ENCODE data around the gene IGSF8.

The IGSF8 gene

DNA sequence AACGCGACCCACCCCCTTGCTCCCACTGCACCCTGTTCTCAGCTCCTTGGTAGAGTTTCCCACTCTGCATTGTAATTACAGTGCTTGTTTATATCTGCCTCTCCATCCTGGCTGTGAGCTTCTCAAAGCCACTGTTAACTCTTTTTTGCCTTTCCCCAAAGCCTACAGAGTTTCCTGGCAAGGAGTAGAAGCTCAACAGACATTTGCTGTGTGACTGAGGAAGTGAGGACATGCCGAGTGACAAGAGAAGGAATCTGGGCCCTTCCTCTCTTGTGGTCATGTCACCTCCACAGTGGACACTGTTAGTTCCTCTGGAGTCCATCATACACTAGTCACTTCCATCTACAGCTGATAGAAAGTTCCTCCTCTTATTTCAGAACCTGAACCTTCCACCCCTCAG lies 6.1 kb upstream of the IGSF8 start:
- peak in 3 of 14 donors; percentile 10 to 75 (median 28) for DNase-seq

DNA sequence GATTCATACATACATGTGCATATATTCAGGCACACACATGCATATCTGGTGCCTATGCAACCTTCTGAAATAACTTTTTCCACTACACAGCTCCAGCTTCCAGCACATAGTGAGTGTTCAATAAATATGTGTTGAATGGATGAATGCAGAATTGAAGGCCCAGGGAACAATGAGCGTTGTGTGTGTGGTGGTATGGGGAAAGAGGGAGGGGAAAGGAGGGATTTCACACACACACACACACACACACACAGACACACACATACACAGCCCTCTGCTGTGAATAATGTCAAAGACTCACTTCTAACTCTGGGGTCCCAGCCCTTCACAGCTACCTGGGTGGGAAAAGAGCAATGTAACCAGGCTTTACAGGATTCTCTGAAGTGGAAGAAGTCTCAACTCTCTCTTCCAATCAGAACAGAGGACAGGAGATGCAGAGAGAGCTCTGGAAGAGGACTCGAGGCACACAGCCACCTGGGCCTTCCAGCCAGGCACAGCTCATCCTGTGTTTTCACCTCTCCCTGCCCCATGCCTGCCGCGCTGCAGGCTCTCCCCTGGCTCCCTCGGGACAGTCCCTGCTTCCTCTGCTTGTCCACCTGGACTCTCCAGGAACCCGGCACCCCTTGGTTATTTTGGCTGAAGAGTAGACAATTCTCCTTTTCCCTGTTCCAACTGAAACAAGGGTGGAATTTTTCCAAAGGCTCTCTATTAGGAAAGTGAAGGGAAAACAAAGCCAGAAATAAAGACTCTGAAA lies 5.4 kb upstream of the IGSF8 start:
- peak in 4 of 14 donors; percentile 16 to 80 (median 47) for DNase-seq

DNA sequence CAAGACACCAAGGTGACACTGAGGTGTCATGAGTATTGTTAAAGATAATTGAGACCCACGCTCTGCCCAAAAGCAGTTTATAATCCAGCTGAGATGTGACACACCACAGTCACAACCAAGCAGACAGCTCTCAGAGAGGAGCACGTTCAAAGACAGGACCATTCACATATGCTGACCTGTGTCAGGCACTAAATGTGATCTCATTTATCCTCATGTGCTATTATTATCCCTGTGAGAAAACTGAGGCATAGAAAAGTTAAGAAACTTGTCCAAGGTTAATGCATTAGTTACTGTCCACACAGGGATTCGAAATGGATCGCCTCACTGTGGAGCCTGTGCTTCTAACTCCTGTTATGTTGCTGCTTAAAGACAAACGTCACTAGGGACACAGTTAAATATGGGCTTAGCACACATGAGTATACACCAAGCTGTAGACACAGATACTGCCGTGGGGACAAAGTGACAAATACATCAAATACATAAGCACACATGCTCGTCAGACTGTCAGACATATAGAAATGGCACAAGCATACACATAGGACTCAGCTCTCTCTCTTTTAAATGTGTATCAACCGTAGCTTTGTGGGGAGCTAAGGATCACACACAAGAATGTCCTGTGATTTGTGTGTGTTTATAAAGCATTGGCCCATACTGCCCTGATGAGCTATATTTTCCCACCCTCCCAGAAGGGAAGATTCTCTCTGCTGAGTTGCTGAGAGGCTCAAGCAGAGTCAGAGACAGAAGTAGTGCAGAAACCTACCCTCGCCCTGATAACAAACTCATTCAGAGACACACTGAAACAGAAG lies 3.5 kb upstream of the IGSF8 start:
- DNase-seq, result peak in 3 of 14 donors; percentile 35 to 55 (median 50)

DNA sequence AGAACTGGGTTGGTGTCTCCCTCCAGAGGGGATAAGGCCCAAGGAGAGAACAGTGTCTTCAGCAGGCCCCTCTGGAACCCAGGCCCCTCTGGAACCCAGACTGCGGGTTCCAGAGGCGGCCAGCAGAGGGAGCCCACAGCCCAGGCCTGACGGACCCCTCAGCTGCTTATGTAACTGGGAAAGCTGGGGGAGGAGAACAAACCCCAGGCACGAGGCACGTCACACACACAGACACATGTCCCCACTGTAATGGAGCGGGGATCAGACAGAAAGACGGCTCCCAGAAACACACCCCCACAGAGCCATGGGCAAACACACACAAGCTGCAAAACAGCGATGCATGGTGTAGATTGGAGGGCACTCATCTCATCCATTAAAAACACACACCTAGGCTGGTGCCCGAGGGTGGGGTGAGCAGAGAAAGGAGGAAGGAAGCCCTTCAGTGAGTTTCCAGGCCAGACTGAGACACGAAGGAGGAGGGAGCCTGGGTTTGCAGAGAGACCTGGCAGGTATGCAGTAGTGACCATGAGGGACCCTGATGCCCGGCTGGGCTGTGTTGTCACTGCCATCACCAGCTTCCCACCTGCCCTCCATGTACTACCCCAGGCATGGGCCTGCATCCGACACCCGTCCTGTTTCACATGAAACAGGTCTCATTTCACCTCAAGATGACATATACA lies 2.8 kb upstream of the IGSF8 start:
- peak; percentile 47 to 92 (median 80) for DNase-seq

DNA sequence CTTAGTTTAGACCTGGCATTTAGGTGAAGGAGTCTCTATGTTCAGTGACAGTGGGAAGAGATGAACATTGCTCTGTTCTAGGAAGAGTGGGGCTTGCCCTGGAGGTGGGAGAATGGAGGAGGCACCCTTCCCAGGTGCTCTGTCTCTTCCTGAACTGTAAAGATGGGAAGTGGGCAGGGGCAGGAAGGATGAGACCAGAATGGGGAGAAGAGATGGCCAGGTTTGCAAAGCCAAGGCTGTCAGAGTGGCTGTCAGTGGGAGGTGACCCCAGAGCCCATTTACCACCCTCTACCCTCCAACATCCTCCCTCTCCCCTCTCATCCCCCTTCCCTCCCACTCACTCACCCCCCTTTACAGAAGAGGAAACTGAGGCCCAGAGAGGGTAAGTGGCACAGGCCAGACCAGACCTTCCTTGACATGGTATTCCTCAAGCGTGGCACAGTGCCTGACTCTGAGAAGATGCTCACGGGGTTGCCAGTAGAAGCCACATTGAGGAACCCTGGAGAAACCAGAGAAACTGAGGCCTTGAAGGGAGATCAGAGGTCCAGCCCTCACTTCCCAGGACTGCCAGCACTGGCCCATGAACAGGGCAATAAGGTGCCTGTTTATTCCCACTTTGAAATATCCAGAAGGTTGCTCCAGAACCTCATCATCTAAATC lies 1.4 kb upstream of the IGSF8 start:
- no peak for DNase-seq

DNA sequence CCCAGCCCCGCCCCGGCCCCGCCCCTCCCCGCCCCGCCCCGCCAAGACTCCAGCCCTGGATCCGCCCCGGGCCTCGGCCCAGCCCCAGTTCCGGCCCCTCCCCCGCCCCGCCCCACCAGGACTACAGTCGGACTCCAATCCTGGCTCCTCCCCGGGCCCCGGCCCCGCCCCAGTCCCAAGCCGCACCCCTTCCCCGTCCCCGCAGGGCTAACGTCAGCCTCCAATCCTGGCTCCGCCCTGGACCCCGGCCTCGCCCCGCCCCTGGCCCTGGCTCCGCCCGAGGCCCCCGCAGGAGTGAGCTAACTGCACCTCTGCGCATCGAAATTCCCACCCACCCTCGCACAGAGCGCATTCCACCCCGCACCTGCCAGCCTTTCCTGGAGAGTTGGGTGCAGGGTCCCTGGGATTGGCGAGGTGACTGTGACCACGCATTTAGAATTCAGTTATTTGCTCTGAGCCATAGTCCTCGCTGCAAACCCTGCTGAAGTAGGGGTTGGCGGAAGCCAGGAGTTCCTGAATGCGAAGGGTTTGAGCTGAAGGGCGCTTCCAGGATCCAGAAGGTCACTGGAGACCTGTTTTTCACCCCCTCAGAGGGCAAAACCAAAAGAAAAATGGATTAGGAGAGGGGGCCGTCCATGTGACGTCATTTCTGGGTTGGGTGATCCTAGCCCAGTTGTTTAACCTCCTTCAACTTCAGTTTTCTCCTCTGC lies 588 bp upstream of the IGSF8 start:
- DNase-seq, result peak; percentile 81 to 99 (median 95)

DNA sequence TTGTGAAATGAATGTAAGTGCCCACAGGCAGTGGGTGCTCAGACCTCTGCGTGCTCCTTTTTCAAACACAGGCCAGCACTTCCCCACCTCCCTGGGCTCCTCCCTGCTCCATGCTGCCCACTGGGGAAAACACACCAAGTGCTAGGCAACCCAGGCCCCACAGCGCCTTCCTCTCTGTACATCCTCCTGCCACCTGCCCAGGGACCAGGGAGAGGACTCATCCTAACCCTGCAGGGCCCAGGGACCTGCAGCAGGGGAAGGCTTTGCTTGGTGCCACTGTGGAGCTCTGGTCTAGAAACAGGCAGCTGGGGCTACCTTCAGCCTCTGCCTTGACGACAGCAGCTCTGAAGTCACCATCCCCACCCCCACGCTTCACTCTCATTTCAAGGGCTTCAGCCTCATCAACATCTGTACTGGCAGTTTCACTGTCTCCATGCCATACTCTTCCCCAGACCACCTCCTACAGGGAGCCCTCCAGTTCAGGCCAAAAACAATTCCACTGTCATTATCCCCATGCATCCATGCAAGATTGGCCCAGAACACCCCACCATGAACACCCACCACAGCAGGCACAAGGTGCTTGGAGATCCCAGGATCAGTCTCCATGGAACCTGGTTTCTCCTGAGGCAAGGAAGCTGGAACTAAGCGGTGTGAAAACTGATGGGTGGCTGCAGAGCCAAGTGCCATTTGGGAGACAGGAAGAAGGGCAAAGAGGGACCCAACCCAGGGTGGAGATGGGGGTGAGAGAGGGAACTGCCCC lies 1.1 kb downstream of the IGSF8 start:
- peak in 3 of 14 donors; percentile 42 to 53 (median 51) for DNase-seq

DNA sequence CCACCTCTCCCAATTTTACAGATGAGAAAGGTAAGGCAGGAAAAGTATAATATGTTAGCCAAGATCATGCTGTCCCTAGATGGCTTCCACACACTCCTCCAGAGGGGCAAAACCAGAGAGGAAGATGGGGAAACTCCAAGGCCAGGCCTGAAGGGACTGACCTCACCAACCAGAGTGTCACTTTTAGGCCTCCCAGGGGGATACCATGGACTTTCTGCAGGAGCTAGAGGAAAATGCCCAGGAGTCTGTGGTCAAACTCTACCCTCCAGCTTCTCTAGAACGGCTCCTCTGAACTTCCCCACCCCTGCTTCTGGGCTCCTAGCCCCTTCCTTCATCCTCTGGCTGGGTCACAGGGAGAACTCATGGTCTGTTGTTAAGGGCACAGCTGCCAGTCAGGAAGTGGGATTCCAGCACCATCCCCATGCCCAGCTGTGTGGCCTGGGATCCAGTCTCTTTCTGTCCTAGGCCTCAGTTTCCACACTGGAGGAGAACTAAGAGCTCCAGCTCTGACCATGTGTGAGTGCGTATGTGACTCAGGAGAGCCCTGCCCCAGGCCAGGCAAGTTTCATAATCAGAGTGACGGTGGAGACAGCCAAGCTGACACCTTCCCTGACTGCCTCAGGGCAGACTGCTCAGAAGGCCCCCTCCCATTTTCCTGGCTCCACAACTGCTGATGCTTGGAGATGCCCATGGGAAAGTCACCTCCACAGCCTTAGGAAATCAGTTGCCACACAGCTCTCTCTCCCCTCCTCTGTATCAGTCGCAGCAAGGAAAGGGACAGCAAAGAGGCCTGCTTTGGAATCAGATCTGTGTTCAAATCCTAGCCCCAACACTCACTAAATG lies 1.9 kb downstream of the IGSF8 start:
- peak in 3 of 14 donors; percentile 26 to 52 (median 41) for DNase-seq

DNA sequence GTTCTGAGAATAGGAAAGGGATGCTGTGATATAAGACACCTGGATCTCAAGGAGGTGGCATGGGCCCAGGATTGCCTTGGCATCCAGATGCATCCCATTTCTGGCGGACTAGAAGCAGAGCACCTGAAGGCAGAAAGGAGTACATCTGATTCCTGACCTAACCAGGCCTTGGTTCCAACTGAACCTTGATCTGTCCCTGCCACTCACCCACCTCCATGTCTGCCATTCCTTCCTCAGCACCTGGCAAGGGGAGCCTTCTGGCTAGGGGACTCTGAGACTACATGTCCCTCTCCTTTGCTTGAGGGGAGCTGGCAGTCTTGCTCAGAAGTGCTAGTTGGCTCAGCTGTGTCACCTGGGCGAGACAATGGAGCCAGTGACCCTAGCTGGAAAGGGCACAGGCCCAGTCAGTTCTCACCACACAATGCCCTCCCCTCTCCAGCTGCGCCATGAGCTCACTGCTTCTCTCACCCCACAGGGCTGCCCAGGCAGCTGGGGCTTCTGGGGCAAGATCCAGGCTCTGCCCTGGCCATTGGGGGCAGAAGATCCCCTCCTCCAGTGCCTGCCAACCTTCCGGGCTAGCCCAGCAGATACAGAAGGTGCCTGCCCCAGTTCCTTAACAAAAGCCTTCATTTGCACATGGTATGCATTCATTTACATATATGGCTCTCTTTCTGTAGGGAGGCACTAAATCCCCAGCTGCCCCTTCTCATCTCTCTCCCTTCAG lies 2.9 kb downstream of the IGSF8 start:
- peak in 11 of 14 donors; percentile 16 to 92 (median 69) for DNase-seq

DNA sequence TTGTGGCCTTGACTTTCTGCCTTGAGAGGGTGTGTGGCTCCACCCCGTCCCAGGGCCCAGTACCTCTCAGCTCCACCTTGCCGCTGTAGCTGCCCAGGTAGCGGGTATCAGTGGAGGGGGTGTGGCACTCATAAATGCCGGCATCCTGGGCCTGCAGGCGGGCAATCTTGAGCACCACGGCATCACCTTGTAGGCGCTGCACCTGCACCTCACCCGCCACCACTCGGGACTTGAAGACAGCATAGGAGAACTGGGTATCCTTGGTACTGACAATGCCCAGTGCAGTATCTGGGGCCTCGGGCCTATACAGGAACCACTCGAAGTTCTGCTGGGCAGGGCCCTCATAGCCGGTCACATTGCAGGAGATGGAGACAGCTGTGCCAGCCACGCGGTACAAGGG lies 3.6 kb downstream of the IGSF8 start:
- DNase-seq, result peak in 2 of 14 donors; percentile 21 to 29

DNA sequence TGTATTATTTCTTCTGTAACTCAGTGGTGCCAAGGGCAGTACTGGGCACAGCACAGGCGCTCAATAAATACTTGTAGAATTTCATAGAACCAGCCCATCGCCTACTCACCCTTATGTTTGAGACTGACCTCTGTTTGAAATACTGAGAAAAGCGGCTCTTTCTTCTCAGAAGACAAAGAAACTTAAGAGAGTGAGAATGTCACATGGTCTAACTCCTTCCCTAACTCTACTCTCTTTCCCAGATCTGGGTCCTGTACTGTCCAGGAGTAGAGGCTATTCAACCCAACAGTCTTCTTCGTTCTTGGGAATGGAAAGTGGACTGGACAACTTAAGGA lies 4.2 kb downstream of the IGSF8 start:
- DNase-seq, result no peak

DNA sequence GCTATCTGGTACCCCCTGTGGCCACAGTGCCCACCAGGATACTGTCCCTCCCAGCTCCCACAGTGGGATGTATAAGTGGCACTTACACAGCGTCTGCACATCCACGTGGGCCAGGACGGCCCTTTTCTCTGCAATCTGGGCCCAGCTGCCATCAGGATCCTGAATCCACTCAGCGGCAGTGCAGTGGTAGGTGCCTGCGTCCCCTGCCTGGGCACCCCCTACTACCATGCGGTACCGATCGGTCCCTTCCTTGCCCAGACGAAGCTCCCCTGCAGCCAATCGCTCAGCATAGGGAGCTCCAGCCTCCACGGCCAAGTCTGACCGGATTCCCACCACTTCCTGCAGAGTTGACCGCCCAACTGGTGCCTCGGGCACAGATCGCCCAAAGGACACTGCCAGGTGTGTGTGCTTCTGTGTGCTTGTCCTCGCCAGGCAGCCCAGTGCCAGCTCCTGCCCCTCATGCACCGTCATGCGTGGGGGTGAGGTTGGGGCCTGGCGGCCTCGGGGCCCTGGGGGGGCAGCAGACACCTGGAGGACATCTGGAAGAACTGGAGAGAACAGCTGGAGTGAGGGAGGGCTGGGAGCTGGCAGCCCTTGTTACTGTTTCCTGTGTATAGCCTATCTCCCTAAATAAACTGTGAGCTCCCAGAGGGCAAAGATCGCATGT lies 4.7 kb downstream of the IGSF8 start:
- DNase-seq, result peak in 3 of 14 donors; percentile 14 to 57 (median 19)

DNA sequence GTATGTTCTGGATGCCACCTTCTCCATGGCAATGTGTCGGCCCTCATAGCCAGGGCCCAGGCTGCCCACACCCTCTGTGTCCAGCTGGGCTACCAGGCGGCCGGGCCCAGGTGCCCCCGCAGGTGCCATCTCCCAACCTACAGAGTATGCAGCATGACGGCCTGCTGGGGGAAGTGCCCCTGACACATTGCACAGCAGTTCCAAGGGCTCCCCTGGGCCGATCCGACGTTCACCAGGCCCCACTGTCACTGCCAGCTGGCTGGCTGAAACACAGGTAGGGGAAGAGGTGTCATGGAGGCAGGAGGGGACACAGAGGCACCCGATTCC lies 5.4 kb downstream of the IGSF8 start:
- DNase-seq, result peak in 2 of 14 donors; percentile 50 to 58

DNA sequence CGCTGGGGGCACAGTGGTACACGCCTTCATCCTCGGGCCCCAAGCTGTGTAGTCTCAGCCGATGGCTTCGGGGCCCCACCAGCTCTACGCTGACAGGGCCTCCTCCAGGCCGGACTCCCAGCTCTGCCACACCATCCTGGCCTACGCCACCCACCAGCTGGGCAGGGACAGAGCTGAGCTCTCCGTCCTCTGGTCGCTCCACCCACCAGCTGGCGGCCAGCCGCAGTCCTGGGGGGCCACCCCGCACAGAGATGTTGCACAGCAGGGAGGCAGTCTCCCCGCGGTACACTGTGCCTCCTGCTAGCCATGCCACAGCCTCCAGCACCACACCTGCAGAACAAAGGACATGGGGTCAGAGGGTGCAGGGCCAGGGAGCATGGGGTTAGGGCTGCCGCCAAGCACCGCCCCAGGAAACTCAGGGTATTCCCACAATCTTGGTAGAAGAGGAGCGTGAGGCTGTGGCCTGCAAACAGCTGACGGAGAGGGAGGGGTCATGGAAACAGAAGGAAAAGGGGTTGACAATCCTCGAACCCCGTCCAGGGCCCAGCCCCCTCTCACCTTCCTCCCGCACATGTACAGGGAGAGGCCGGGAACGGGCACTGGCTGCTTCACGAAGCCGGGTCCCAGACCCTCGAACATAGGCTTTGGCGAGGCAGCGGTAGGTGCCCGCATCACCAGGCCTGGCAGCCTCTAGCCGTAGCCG lies 5.9 kb downstream of the IGSF8 start:
- DNase-seq, result peak in 7 of 14 donors; percentile 14 to 71 (median 32)

DNA sequence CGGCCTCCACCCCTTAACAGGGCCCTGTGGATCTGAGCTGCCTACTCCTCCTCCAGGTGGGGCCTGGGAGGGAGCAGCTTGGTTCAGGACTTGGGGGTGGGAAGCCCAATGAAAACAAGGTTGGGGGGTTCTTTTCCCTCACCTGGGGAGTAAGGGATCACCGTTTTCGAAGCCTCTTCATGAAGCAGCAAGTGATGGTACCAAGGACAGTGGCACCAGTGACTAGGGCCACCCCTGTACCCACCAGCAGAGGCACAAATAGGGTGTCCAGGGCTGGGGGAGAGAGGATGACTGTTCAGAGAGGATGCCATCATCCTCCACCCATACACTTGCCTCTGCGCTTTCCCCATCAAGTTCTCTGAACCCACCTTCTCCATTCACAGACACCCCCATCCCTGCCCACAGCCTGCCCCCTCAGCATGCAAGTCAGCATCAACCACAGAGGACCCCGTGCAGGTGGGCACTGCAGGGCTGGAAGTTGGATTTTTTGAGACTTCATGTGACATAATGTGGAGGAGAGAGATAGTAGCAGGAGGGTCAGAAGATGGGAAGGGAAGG lies 6.7 kb downstream of the IGSF8 start:
- DNase-seq, result no peak

DNA sequence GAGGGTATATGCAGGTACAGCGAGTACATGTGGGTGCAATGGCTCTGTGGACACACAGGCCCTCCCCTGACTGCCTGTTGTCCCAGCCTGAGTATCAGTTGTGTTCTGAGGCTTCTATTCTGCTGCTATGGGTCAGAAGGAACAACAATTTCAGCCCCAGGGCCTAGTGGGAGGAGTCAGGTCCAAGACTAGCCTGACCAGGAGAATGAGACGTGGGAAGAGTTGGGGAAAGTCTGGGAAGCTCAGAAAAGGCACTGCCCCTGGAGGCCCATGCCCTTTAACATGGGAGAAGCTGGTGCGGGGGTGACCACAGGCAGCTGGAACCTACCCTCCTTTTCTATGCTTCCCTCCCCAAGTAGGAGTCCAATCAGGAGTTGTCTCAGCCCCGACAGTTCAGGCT lies 7.7 kb downstream of the IGSF8 start:
- no peak for DNase-seq

DNA sequence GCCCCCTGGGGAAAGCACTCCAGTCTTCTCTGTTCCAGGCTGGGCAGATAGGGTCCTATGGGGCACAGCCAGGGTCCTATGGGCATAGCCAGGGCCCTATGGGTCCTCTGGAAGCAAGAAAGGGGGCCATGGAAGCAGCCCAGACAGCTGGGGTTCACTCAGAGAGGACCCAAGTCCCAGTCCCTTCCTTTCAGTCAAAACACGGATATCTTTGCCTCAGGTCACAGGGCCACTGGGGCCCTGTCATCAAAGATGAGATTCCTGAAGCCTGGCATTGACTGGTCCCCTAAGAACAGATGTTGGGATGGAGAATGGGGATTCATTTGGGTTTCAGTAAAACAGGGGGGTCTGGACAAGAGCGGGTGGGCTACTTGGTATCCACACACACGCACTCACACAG lies 8.5 kb downstream of the IGSF8 start:
- DNase-seq, result no peak

DNA sequence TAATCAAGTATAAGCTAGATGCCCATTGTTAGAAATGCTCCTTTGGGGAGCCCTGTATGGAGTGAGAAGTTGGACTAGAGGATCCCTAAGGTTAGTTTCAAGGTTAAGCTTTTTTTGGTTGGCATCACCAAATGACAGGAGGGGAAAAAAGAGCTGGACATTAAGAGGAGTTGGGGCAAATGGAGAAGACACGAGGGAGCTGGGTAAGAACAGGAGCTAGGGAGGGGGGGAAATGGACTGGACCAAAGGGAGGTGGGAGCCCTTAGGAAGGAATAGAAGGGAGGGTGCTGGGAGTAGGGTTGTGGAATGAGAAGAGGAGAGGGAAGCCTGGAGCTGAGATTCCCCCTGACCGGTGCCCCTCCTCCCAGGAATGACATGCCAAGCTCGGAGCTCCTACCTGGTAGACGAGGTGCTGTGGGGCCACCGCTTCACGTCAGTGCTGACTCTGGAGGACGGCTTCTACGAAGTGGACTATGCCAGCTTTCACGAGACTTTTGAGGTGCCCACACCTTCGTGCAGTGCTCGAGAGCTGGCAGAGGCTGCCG lies 11.2 kb downstream of the IGSF8 start:
- DNase-seq, result peak in 1 of 14 donors; percentile 31
